H9 (cell line): ENCODE measurements around the gene DSCAM. TPM values are rescaled to one million over a fixed set of nuclear protein-coding genes. Genes with fewer than 3 reads are reported as not detected.

Experiments
- DNase-seq: peaks from one replicate; pipeline ENCODE4 v3.0.0-alpha.2; 2017
- H2AFZ ChIP-seq: one replicate; pipeline ENCODE4 v1.6.1; 2013; ENCODE audit warnings: mild to moderate bottlenecking, low read length, control low read depth, moderate library complexity
- H2AK5ac ChIP-seq: 2 replicates; pipeline ENCODE4 v1.6.1; 2013; ENCODE audit warnings: low read length, control low read depth, mixed read lengths; ENCODE audit not compliant: insufficient read length
- H2BK120ac ChIP-seq: one replicate; pipeline ENCODE4 v1.6.1; 2013; ENCODE audit warnings: low read depth, mild to moderate bottlenecking, low read length, control low read depth, inconsistent platforms; ENCODE audit not compliant: poor library complexity, severe bottlenecking
- H2BK12ac ChIP-seq: 2 replicates; pipeline ENCODE4 v1.6.1; 2013; ENCODE audit warnings: low read length, control low read depth, mixed read lengths, low read depth; ENCODE audit not compliant: insufficient read length
- H2BK15ac ChIP-seq: 2 replicates; pipeline ENCODE4 v1.6.1; 2013; ENCODE audit warnings: low read depth, low read length, control low read depth
- H2BK20ac ChIP-seq: one replicate; pipeline ENCODE4 v1.6.1; 2013; ENCODE audit warnings: low read depth, mild to moderate bottlenecking, low read length, control low read depth, inconsistent platforms; ENCODE audit not compliant: poor library complexity, severe bottlenecking
- H2BK5ac ChIP-seq: 2 replicates; pipeline ENCODE4 v1.6.1; 2013; ENCODE audit warnings: low read length, control low read depth, mixed read lengths; ENCODE audit not compliant: insufficient read length
- H3K14ac ChIP-seq: 2 replicates; pipeline ENCODE4 v1.6.1; 2013; ENCODE audit warnings: low read length, control low read depth; ENCODE audit not compliant: insufficient read depth
- H3K18ac ChIP-seq: 2 replicates; pipeline ENCODE4 v1.6.1; 2013; ENCODE audit warnings: low read depth, mild to moderate bottlenecking, mixed read lengths, low read length, control low read depth; ENCODE audit not compliant: insufficient read length
- H3K23ac ChIP-seq: 2 replicates; pipeline ENCODE4 v1.6.1; 2013; ENCODE audit warnings: low read length, control low read depth, mixed read lengths, low read depth; ENCODE audit not compliant: insufficient read length
- H3K23me2 ChIP-seq: 2 replicates; pipeline ENCODE4 v1.6.1; 2013; ENCODE audit warnings: low read depth, mild to moderate bottlenecking, mixed read lengths, low read length, control low read depth; ENCODE audit not compliant: insufficient read length, poor library complexity, severe bottlenecking
- H3K27ac ChIP-seq: 2 replicates; pipeline ENCODE4 v1.5.1; 2013; ENCODE audit warnings: low read length, control low read depth, mixed read lengths, low read depth; ENCODE audit not compliant: insufficient read length
- H3K27me3 ChIP-seq: 2 replicates; pipeline ENCODE4 v1.6.1; 2013; ENCODE audit warnings: low read length, control low read depth, inconsistent platforms; ENCODE audit not compliant: insufficient read depth
- H3K4ac ChIP-seq: 2 replicates; pipeline ENCODE4 v1.6.1; 2013; ENCODE audit warnings: low read depth, mild to moderate bottlenecking, control low read depth, inconsistent platforms, low read length, moderate library complexity
- H3K4me1 ChIP-seq: 2 replicates; pipeline ENCODE4 v1.6.1; 2013; ENCODE audit warnings: low read length, control low read depth, inconsistent platforms; ENCODE audit not compliant: insufficient read depth
- H3K4me2 ChIP-seq: 2 replicates; pipeline ENCODE4 v1.6.1; 2013; ENCODE audit warnings: low read length, control low read depth, mixed read lengths; ENCODE audit not compliant: insufficient read length, insufficient read depth
- H3K56ac ChIP-seq: 2 replicates; pipeline ENCODE4 v1.6.1; 2013; ENCODE audit warnings: low read depth, mild to moderate bottlenecking, mixed read lengths, low read length, control low read depth; ENCODE audit not compliant: insufficient read length
- H3K79me1 ChIP-seq: 2 replicates; pipeline ENCODE4 v1.6.1; 2013; ENCODE audit warnings: low read depth, mild to moderate bottlenecking, moderate library complexity, low read length, control low read depth, inconsistent platforms; ENCODE audit not compliant: insufficient read depth, poor library complexity, severe bottlenecking
- H3K79me2 ChIP-seq: 2 replicates; pipeline ENCODE4 v1.6.1; 2013; ENCODE audit warnings: low read length, control low read depth, inconsistent platforms; ENCODE audit not compliant: insufficient read depth
- H3K9ac ChIP-seq: 2 replicates; pipeline ENCODE4 v1.6.1; 2013; ENCODE audit warnings: low read length, control low read depth, mixed read lengths; ENCODE audit not compliant: insufficient read length; ENCODE audit errors: extremely low read depth
- H3K9me3 ChIP-seq: one replicate; pipeline ENCODE4 v1.6.1; 2013; ENCODE audit warnings: low read depth, low read length, inconsistent platforms; ENCODE audit not compliant: control insufficient read depth
- H3T11ph ChIP-seq: one replicate; pipeline ENCODE4 v1.6.1; 2013; ENCODE audit warnings: mild to moderate bottlenecking, low read length, control low read depth, inconsistent platforms
- H4K20me1 ChIP-seq: one replicate; pipeline ENCODE4 v1.6.1; 2013; ENCODE audit not compliant: control insufficient read depth, insufficient read length, insufficient read depth
- H4K5ac ChIP-seq: 2 replicates; pipeline ENCODE4 v1.6.1; 2013; ENCODE audit warnings: low read depth, mild to moderate bottlenecking, mixed read lengths, low read length, control low read depth; ENCODE audit not compliant: insufficient read length
- H4K8ac ChIP-seq: replicated peaks from 2 replicates; pipeline ENCODE4 v1.6.1; 2013; ENCODE audit warnings: low read length, control low read depth, mixed read lengths, low read depth; ENCODE audit not compliant: insufficient read length
- H4K91ac ChIP-seq: 2 replicates; pipeline ENCODE4 v1.6.1; 2013; ENCODE audit warnings: low read depth, mild to moderate bottlenecking, moderate library complexity, mixed read lengths, low read length, control low read depth; ENCODE audit not compliant: insufficient read length
- H3K27ac Mint-ChIP-seq, 3 experiments: 2 replicates in 2 of 3; 3 replicates in 1 of 3; pipeline ENCODE4 v1.8.0; 2020 to 2021; ENCODE audit warnings: mixed read lengths in 3 of 3, mild to moderate bottlenecking in 1 of 3, moderate library complexity in 1 of 3
- H3K27me3 Mint-ChIP-seq: 2 replicates; pipeline ENCODE4 v1.8.0; 2021; ENCODE audit warnings: low read depth, mild to moderate bottlenecking, moderate library complexity, mixed read lengths
- H3K36me3 Mint-ChIP-seq, 3 experiments: 2 replicates in 2 of 3; 3 replicates in 1 of 3; pipeline ENCODE4 v1.8.0; 2020 to 2021; ENCODE audit warnings: low read depth in 3 of 3, mixed read lengths in 3 of 3; ENCODE audit not compliant: insufficient read depth in 1 of 3
- H3K4me1 Mint-ChIP-seq, 2 experiments: 2 replicates each; pipeline ENCODE4 v1.8.0; 2020; ENCODE audit warnings: mixed read lengths in 2 of 2
- H3K4me3 Mint-ChIP-seq, 2 experiments: 2 replicates in 1 of 2; 3 replicates in 1 of 2; pipeline ENCODE4 v1.8.0; 2020 to 2021; ENCODE audit warnings: mild to moderate bottlenecking in 2 of 2, mixed read lengths in 2 of 2, moderate library complexity in 1 of 2
- H3K9me3 Mint-ChIP-seq, 2 experiments: 2 replicates in 1 of 2; 3 replicates in 1 of 2; pipeline ENCODE4 v1.8.0; 2020; ENCODE audit warnings: mild to moderate bottlenecking in 2 of 2, mixed read lengths in 2 of 2, moderate library complexity in 1 of 2
- WGBS: extraction: QIAGEN DNeasy Blood & Tissue Kit; methylation state at CpG from one replicate; pipeline ENCODE4 v1.1.7; 2013; ENCODE audit warnings: missing lambda C conversion rate, low lambda C conversion rate, mixed read lengths; ENCODE audit not compliant: insufficient read length; ENCODE audit errors: extremely low coverage; 5-methylcytosine and 5-hydroxymethylcytosine counted together
- total RNA-seq: library from RNA; stranded (reverse); gene quantifications from 2 replicates; pipeline ENCODE4 v1.2.1, GENCODE V29; 2021
- TF ChIP-seq, protein P1 (sequence below): fragments of 200-600 bp; sonication (generic); conservative IDR thresholded peaks from 3 replicates; pipeline ENCODE4 v1.8.0; 2021; ENCODE audit warnings: antibody characterized with exemption, mild to moderate bottlenecking

Gene DSCAM
- total RNA-seq, 1 experiment from 2014 or later = 0.17 TPM

- Histone ChIP-seq H3K9me3 (no peaks in the 10 kb centered on the region), H3K4me1 (no peaks in the 10 kb centered on the region), H2AK5ac (no peak overlapping the region), H3K27me3 (no peaks in the 10 kb centered on the region), H4K8ac (no peak overlapping the region), H2BK15ac (no peak overlapping the region), H2BK120ac (no peak overlapping the region), H3K23me2 (no peaks in the 10 kb centered on the region), H3T11ph (no peak overlapping the region), H2AFZ (no peak overlapping the region), H4K91ac (no peak overlapping the region), H2BK12ac (no peak overlapping the region), H3K9ac (no peak overlapping the region), H3K56ac (no peak overlapping the region), H3K4ac (no peak overlapping the region), H2BK5ac (no peak overlapping the region), H3K27ac (no peak overlapping the region), H3K79me2 (no peaks in the 10 kb centered on the region), H4K5ac (no peak overlapping the region), H4K20me1 (no peaks in the 10 kb centered on the region), H2BK20ac (no peak overlapping the region), H3K18ac (no peak overlapping the region), H3K23ac (no peak overlapping the region), H3K79me1 (no peaks in the 10 kb centered on the region), H3K14ac (no peak overlapping the region), H3K4me2 (no peak overlapping the region)
- Mint-ChIP-seq H3K9me3 (no peaks in the 10 kb centered on the region), H3K36me3 (no peaks in the 10 kb centered on the region; a peak in 1 of 7 replicates), H3K4me1 (no peaks in the 10 kb centered on the region), H3K4me3 (no peak overlapping the region), H3K27ac (no peak overlapping the region), H3K27me3 (no peaks in the 10 kb centered on the region)
- no CpG with 5 or more reads among the region's 4 CpGs for WGBS
- DNase-seq = no peak
- TF ChIP-seq, protein P1, sequence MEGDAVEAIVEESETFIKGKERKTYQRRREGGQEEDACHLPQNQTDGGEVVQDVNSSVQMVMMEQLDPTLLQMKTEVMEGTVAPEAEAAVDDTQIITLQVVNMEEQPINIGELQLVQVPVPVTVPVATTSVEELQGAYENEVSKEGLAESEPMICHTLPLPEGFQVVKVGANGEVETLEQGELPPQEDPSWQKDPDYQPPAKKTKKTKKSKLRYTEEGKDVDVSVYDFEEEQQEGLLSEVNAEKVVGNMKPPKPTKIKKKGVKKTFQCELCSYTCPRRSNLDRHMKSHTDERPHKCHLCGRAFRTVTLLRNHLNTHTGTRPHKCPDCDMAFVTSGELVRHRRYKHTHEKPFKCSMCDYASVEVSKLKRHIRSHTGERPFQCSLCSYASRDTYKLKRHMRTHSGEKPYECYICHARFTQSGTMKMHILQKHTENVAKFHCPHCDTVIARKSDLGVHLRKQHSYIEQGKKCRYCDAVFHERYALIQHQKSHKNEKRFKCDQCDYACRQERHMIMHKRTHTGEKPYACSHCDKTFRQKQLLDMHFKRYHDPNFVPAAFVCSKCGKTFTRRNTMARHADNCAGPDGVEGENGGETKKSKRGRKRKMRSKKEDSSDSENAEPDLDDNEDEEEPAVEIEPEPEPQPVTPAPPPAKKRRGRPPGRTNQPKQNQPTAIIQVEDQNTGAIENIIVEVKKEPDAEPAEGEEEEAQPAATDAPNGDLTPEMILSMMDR = no peak
These were observed 40.0 kb upstream of the DSCAM start for GRCh38 chr21:40886931-40887330.
